Midbrain (tissue), 1 donor: ENCODE measurements around the gene PCDHGA5.
A peak's percentile ranks its signal among the peaks of the same experiment; 100 is the strongest.
"Not testable (repeated sequence)": the region's sequence is repeated elsewhere in the genome, so short reads cannot be mapped to it uniquely, and the experiment has no call there.

Source experiments
- DNase-seq: peaks from one replicate; lab custom pipeline; 2025; lab: John Stamatoyannopoulos, UW

Gene PCDHGA5

GRCh38 chr5:141387557-141388311, 23.8 kb downstream of the PCDHGA5 start, which contains the start of gene PCDHGB4:
Gene PCDHGB4 (plus strand): TSS chr5:141387698. CDS start chr5:141387885, 187 bp downstream.
- DNase-seq = not testable (repeated sequence)

- DNase-seq = no peak
Measured at GRCh38 chr5:141388661-141389060, 24.7 kb downstream of the PCDHGA5 start.

- DNase-seq = no peak
Measured at GRCh38 chr5:141389153-141390042, 25.4 kb downstream of the PCDHGA5 start.

GRCh38 chr5:141392429-141393198, 28.7 kb downstream of the PCDHGA5 start, which contains the start of gene PCDHGA8:
Gene PCDHGA8 (plus strand): TSS chr5:141392633. CDS start chr5:141392814, 181 bp downstream.
- DNase-seq = no peak

- DNase-seq = no peak
Measured at GRCh38 chr5:141393267-141393666, 29.3 kb downstream of the PCDHGA5 start.

- not testable (repeated sequence) for DNase-seq
Measured at GRCh38 chr5:141394401-141395187, 30.6 kb downstream of the PCDHGA5 start.

- DNase-seq = not testable (repeated sequence)
Measured at GRCh38 chr5:141397756-141398551, 34.0 kb downstream of the PCDHGA5 start, which contains the start of gene PCDHGB5. Gene PCDHGB5 (plus strand): TSS chr5:141397947. CDS start chr5:141398128, 181 bp downstream.

GRCh38 chr5:141398608-141399007, 34.6 kb downstream of the PCDHGA5 start:
- DNase-seq = no peak

GRCh38 chr5:141399555-141400258, 35.7 kb downstream of the PCDHGA5 start:
- DNase-seq = no peak

GRCh38 chr5:141402553-141403243, 38.7 kb downstream of the PCDHGA5 start, which contains the start of gene PCDHGA9:
Gene PCDHGA9 (plus strand): TSS chr5:141402778. CDS start chr5:141402953, 175 bp downstream.
- DNase-seq = no peak

GRCh38 chr5:141403387-141403786, 39.4 kb downstream of the PCDHGA5 start:
- DNase-seq = no peak

GRCh38 chr5:141407790-141408505, 44.0 kb downstream of the PCDHGA5 start, which contains the start of gene PCDHGB6:
Gene PCDHGB6 (plus strand): TSS chr5:141408021. CDS start chr5:141408203, 182 bp downstream.
- DNase-seq = not testable (repeated sequence)

- DNase-seq = no peak
Measured at GRCh38 chr5:141409598-141410306, 45.8 kb downstream of the PCDHGA5 start.

- no peak for DNase-seq
Measured at GRCh38 chr5:141411575-141411974, 47.6 kb downstream of the PCDHGA5 start.

- peak; percentile 11 for DNase-seq
Measured at GRCh38 chr5:141412854-141413539, 49.0 kb downstream of the PCDHGA5 start, which contains the start of gene PCDHGA10. Gene PCDHGA10 (plus strand): TSS chr5:141412987. CDS start chr5:141413176, 189 bp downstream.

- no peak for DNase-seq
Measured at GRCh38 chr5:141413540-141414069, 49.6 kb downstream of the PCDHGA5 start.
